ENCODE results near the gene PRUNE1. TPM values are rescaled to one million over a fixed set of nuclear protein-coding genes. Genes with fewer than 3 reads are reported as not detected.

Gene PRUNE1
- total RNA-seq, 2 donors from 2014 or later, result 12.5 to 15.3 TPM

- Mint-ChIP-seq H3K36me3 (ENCODE audit: low read depth) (peaks cover 50% of the 10 kb centered on the region), H3K4me3 (peak overlapping the region; percentile 88), H3K27me3 (no peaks in the 10 kb centered on the region), H3K4me1 (peaks cover 28% of the 10 kb centered on the region), H3K27ac (peak overlapping the region; percentile 90), H3K9me3 (no peaks in the 10 kb centered on the region)
- no peak for ATAC-seq (replicated peaks)
Measured at GRCh38 chr1:150972417-150972940, 35.8 kb upstream of the PRUNE1 start.

GRCh38 chr1:150973258-150973835 lies 34.9 kb upstream of the PRUNE1 start:
- ATAC-seq (replicated peaks), result no peak
- peak overlapping the region; percentile 90 for H3K27ac Mint-ChIP-seq
- H3K27me3 Mint-ChIP-seq, result no peaks in the 10 kb centered on the region
- peak overlapping the region; percentile 88 for H3K4me3 Mint-ChIP-seq
- H3K4me1 Mint-ChIP-seq, result peaks cover 31% of the 10 kb centered on the region
- H3K36me3 Mint-ChIP-seq (ENCODE audit: low read depth), result peaks cover 41% of the 10 kb centered on the region
- H3K9me3 Mint-ChIP-seq, result no peaks in the 10 kb centered on the region

- Mint-ChIP-seq H3K27ac (peak overlapping the region; percentile 90), H3K4me3 (peak overlapping the region; percentile 88), H3K36me3 (ENCODE audit: low read depth) (peaks cover 34% of the 10 kb centered on the region), H3K4me1 (peaks cover 31% of the 10 kb centered on the region), H3K9me3 (no peaks in the 10 kb centered on the region), H3K27me3 (no peaks in the 10 kb centered on the region)
- ATAC-seq (replicated peaks), result peak; percentile 43
Measured at GRCh38 chr1:150973836-150974579, 34.2 kb upstream of the PRUNE1 start.

GRCh38 chr1:150974580-150975478 lies 33.4 kb upstream of the PRUNE1 start, which contains the start of gene CERS2:
CERS2 (minus strand) TSS chr1:150974835; CDS start chr1:150969090, 5,745 bp downstream.
- H3K27me3 Mint-ChIP-seq, result no peaks in the 10 kb centered on the region
- peaks cover 31% of the 10 kb centered on the region for H3K4me1 Mint-ChIP-seq
- peak within 1 kb of the TSS; percentile 90 for H3K27ac Mint-ChIP-seq
- ATAC-seq (replicated peaks), result peak; percentile 63
- peak within 1 kb of the TSS; percentile 88 for H3K4me3 Mint-ChIP-seq
- no peaks in the 10 kb centered on the region for H3K9me3 Mint-ChIP-seq
- peaks cover 26% of the 10 kb centered on the region for H3K36me3 Mint-ChIP-seq (ENCODE audit: low read depth)

GRCh38 chr1:150976401-150976821 lies 31.8 kb upstream of the PRUNE1 start:
- peak overlapping the region; percentile 87 for H3K4me3 Mint-ChIP-seq
- H3K27ac Mint-ChIP-seq, result peak overlapping the region; percentile 92
- peaks cover 19% of the 10 kb centered on the region for H3K4me1 Mint-ChIP-seq
- no peaks in the 10 kb centered on the region for H3K27me3 Mint-ChIP-seq
- peaks cover 18% of the 10 kb centered on the region for H3K36me3 Mint-ChIP-seq (ENCODE audit: low read depth)
- H3K9me3 Mint-ChIP-seq, result no peaks in the 10 kb centered on the region
- ATAC-seq (replicated peaks), result no peak

- Mint-ChIP-seq H3K4me3 (peak overlapping the region; percentile 87), H3K9me3 (no peaks in the 10 kb centered on the region), H3K27ac (peak overlapping the region; percentile 92), H3K36me3 (ENCODE audit: low read depth) (peaks cover 11% of the 10 kb centered on the region), H3K27me3 (no peaks in the 10 kb centered on the region), H3K4me1 (peaks cover 19% of the 10 kb centered on the region)
- peak; percentile 76 for ATAC-seq (replicated peaks)
Measured at GRCh38 chr1:150976879-150977694, 31.2 kb upstream of the PRUNE1 start.

GRCh38 chr1:150979092-150980056 lies 28.9 kb upstream of the PRUNE1 start:
- H3K27me3 Mint-ChIP-seq, result no peaks in the 10 kb centered on the region
- ATAC-seq (replicated peaks), result peak; percentile 44
- H3K4me3 Mint-ChIP-seq, result peak overlapping the region; percentile 45
- no peak overlapping the region for H3K27ac Mint-ChIP-seq
- peaks cover 11% of the 10 kb centered on the region for H3K4me1 Mint-ChIP-seq
- H3K9me3 Mint-ChIP-seq, result no peaks in the 10 kb centered on the region
- H3K36me3 Mint-ChIP-seq (ENCODE audit: low read depth), result no peaks in the 10 kb centered on the region

GRCh38 chr1:150981177-150981804 lies 27.0 kb upstream of the PRUNE1 start:
- Mint-ChIP-seq H3K9me3 (no peaks in the 10 kb centered on the region), H3K36me3 (ENCODE audit: low read depth) (no peaks in the 10 kb centered on the region), H3K27me3 (no peaks in the 10 kb centered on the region), H3K4me1 (peaks cover 11% of the 10 kb centered on the region), H3K27ac (no peak overlapping the region), H3K4me3 (no peak overlapping the region)
- no peak for ATAC-seq (replicated peaks)

GRCh38 chr1:150981805-150982712 lies 26.2 kb upstream of the PRUNE1 start, which contains the start of gene ANXA9:
ANXA9 (plus strand) TSS chr1:150982292; CDS start chr1:150983106, 814 bp downstream.
- Mint-ChIP-seq H3K27me3 (no peaks in the 10 kb centered on the region), H3K9me3 (no peaks in the 10 kb centered on the region), H3K36me3 (ENCODE audit: low read depth) (no peaks in the 10 kb centered on the region), H3K4me1 (peaks cover 6% of the 10 kb centered on the region), H3K27ac (peak within 1 kb of the TSS; percentile 20), H3K4me3 (no peak within 1 kb of the TSS)
- ATAC-seq (replicated peaks), result peak; percentile 27

GRCh38 chr1:150985179-150985825 lies 22.9 kb upstream of the PRUNE1 start:
- no peaks in the 10 kb centered on the region for H3K36me3 Mint-ChIP-seq (ENCODE audit: low read depth)
- no peak for ATAC-seq (replicated peaks)
- peak overlapping the region; percentile 3 for H3K27ac Mint-ChIP-seq
- no peaks in the 10 kb centered on the region for H3K9me3 Mint-ChIP-seq
- no peak overlapping the region for H3K4me3 Mint-ChIP-seq
- H3K27me3 Mint-ChIP-seq, result no peaks in the 10 kb centered on the region
- H3K4me1 Mint-ChIP-seq, result no peaks in the 10 kb centered on the region

- H3K36me3 Mint-ChIP-seq (ENCODE audit: low read depth), result no peaks in the 10 kb centered on the region
- H3K4me3 Mint-ChIP-seq, result no peak overlapping the region
- no peaks in the 10 kb centered on the region for H3K4me1 Mint-ChIP-seq
- H3K27me3 Mint-ChIP-seq, result no peaks in the 10 kb centered on the region
- H3K27ac Mint-ChIP-seq, result no peak overlapping the region
- no peaks in the 10 kb centered on the region for H3K9me3 Mint-ChIP-seq
- no peak for ATAC-seq (replicated peaks)
Measured at GRCh38 chr1:150987924-150988323, 20.3 kb upstream of the PRUNE1 start.

All from activated T-helper 17 cell treated with anti-CD3 and anti-CD28 coated beads, Interleukin-2, amount 50 U/mL, for 72 hours (primary cell).